PC-3 (cell line): Measurements from ENCODE around the gene PPP2R3A. TPM values are rescaled to one million over a fixed set of nuclear protein-coding genes. Genes with fewer than 3 reads are reported as not detected.
A peak's percentile ranks its signal among the peaks of the same experiment; 100 is the strongest.

Experiments used
- ATAC-seq: fragments of 200-7000 bp; cut with Tn5 transposase; 2 replicates; pipeline ENCODE4 v1.9.1; 2020; ENCODE audit warnings: mild to moderate bottlenecking, moderate library complexity
- BruUV-seq: library from RNA; stranded (reverse); fragments of 400-500 nt; replicated peaks from 2 replicates; lab custom pipeline; 2021; lab: Mats Ljungman, UMichigan
- CTCF ChIA-PET: fragments of 300-600 bp; sonication (Branson Sonifier 250); formaldehyde crosslinking; loops from one replicate; lab custom pipeline; 2022; ENCODE audit warnings: antibody characterized with exemption; lab: Charles Lee
- POLR2A ChIA-PET: fragments of 300-600 bp; sonication (Branson Sonifier 250); formaldehyde crosslinking; loops from one replicate; lab custom pipeline; 2022; ENCODE audit warnings: antibody characterized with exemption; ENCODE audit not compliant: unreplicated experiment; lab: Charles Lee
- DNase-seq: peaks from one replicate; pipeline ENCODE4 v3.0.0-alpha.2; 2015
- H2AFZ ChIP-seq: fragments of 300-600 bp; sonication (generic); 2 replicates; pipeline ENCODE4 v1.6.0; 2016; ENCODE audit warnings: antibody characterized with exemption, low read length
- H3F3A ChIP-seq: fragments of 300-600 bp; sonication (generic); one replicate; pipeline ENCODE4 v1.6.0; 2017; ENCODE audit warnings: antibody characterized with exemption, low read length, control low read depth, mild to moderate bottlenecking; ENCODE audit not compliant: unreplicated experiment
- H3K27ac ChIP-seq: fragments of 300-600 bp; sonication (generic); 2 replicates; pipeline ENCODE4 v1.5.1; 2016; ENCODE audit warnings: mild to moderate bottlenecking, low read length
- H3K27me3 ChIP-seq: fragments of 300-600 bp; sonication (generic); 2 replicates; pipeline ENCODE4 v1.6.1; 2016; ENCODE audit warnings: low read length, mixed read lengths
- H3K36me3 ChIP-seq: fragments of 300-600 bp; sonication (generic); 2 replicates; pipeline ENCODE4 v1.6.1; 2016; ENCODE audit warnings: low read depth, mixed run types, low read length, mixed read lengths
- H3K4me1 ChIP-seq: fragments of 300-600 bp; sonication (generic); 2 replicates; pipeline ENCODE4 v1.5.1; 2016; ENCODE audit warnings: low read length; ENCODE audit not compliant: insufficient read depth
- H3K4me2 ChIP-seq: fragments of 300-600 bp; sonication (generic); 2 replicates; pipeline ENCODE4 v1.6.0; 2016; ENCODE audit warnings: low read length
- H3K4me3 ChIP-seq: fragments of 300-600 bp; sonication (generic); 2 replicates; pipeline ENCODE4 v1.5.1; 2016; ENCODE audit warnings: mild to moderate bottlenecking, low read length, mixed read lengths
- H3K79me2 ChIP-seq: fragments of 300-600 bp; sonication (generic); 2 replicates; pipeline ENCODE4 v1.6.1; 2017; ENCODE audit warnings: low read length, mixed read lengths
- H3K9ac ChIP-seq: fragments of 300-600 bp; sonication (generic); 2 replicates; pipeline ENCODE4 v1.6.0; 2016; ENCODE audit warnings: mild to moderate bottlenecking, low read length
- H3K9me2 ChIP-seq: fragments of 300-600 bp; sonication (generic); replicated peaks from 2 replicates; pipeline ENCODE4 v1.6.1; 2016; ENCODE audit warnings: mixed run types, low read length, mixed read lengths
- H3K9me3 ChIP-seq: fragments of 300-600 bp; sonication (generic); 2 replicates; pipeline ENCODE4 v1.6.1; 2016; ENCODE audit warnings: low read length, mixed read lengths
- H4K20me1 ChIP-seq: fragments of 300-600 bp; sonication (generic); 2 replicates; pipeline ENCODE4 v1.6.1; 2016; ENCODE audit warnings: low read length, mixed read lengths
- EZH2 ChIP-seq: fragments of 300-600 bp; sonication (generic); IDR thresholded peaks from one replicate; pipeline ENCODE4 v1.6.1; 2017; ENCODE audit warnings: antibody characterized with exemption, mild to moderate bottlenecking, low read length; ENCODE audit not compliant: unreplicated experiment
- EZH2phosphoT487 ChIP-seq: fragments of 300-600 bp; sonication (generic); IDR thresholded peaks from 2 replicates; pipeline ENCODE4 v1.6.1; 2018; ENCODE audit warnings: mild to moderate bottlenecking, antibody characterized with exemption, low read length, borderline replicate concordance
- intact Hi-C: fragments of 100-400 bp; cut with micrococcal nuclease; formaldehyde crosslinking; loops from 2 replicates; pipeline ENCODE4 v1.9.0; 2023
- total RNA-seq: library from RNA; depleted of rRNA; stranded (reverse); fragments of >200 nt; gene quantifications from 2 replicates; pipeline ENCODE4 v1.2.3, GENCODE V29; 2014
- TF ChIP-seq, protein P1 (sequence below): fragments of 300-600 bp; sonication (generic); conservative IDR thresholded peaks from 2 replicates; pipeline ENCODE4 v1.5.1; 2017; ENCODE audit warnings: antibody characterized with exemption, low read depth, mild to moderate bottlenecking, low read length

The PPP2R3A gene
- total RNA-seq, 1 experiment from 2014 or later = 12.3 TPM

DNA sequence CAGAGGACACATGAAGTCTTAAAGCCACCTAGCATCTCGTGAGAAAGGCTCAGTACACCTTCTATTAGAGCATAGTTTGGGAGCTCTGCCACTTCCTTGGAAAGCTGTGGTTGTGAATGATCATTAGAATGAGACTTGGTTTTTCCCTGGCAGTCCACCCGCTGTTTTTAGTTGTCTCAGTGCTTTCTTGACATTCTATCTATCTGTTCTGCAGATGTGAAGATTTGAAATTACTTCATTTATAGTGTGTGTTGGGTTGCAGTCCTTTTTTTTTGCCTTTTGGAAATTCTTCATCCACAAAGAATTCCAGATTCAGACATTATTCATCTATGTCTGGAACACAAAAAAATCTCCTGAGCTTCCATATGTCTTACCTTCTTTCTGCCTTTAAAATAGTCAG is 23.7 kb downstream of the PPP2R3A start:
- H3F3A ChIP-seq = peaks cover 4% of the 10 kb centered on the region
- no peaks in the 10 kb centered on the region for H3K27me3 ChIP-seq
- no TSS peak for BruUV-seq
- H3K9ac ChIP-seq = no peak overlapping the region
- 0 out of 2 replicates have a peak, but pooled peaks cover 4% of the 10 kb centered on the region for H3K36me3 ChIP-seq
- DNase-seq (no peak), ATAC-seq (no peak)
- no peak overlapping the region for H2AFZ ChIP-seq
- POLR2A ChIA-PET = no interaction called here
- no peaks in the 10 kb centered on the region for H4K20me1 ChIP-seq
- intact Hi-C loops = no loop called here
- H3K4me3 ChIP-seq = no peak overlapping the region
- CTCF ChIA-PET = no interaction called here
- H3K9me2 ChIP-seq = no peaks in the 10 kb centered on the region
- TF ChIP-seq, protein P1, sequence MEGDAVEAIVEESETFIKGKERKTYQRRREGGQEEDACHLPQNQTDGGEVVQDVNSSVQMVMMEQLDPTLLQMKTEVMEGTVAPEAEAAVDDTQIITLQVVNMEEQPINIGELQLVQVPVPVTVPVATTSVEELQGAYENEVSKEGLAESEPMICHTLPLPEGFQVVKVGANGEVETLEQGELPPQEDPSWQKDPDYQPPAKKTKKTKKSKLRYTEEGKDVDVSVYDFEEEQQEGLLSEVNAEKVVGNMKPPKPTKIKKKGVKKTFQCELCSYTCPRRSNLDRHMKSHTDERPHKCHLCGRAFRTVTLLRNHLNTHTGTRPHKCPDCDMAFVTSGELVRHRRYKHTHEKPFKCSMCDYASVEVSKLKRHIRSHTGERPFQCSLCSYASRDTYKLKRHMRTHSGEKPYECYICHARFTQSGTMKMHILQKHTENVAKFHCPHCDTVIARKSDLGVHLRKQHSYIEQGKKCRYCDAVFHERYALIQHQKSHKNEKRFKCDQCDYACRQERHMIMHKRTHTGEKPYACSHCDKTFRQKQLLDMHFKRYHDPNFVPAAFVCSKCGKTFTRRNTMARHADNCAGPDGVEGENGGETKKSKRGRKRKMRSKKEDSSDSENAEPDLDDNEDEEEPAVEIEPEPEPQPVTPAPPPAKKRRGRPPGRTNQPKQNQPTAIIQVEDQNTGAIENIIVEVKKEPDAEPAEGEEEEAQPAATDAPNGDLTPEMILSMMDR = no peak
- no peak for TF ChIP-seq EZH2
- peaks cover 27% of the 10 kb centered on the region for H3K4me1 ChIP-seq
- no peak overlapping the region for H3K4me2 ChIP-seq
- H3K79me2 ChIP-seq = peaks cover 88% of the 10 kb centered on the region
- no peaks in the 10 kb centered on the region for H3K9me3 ChIP-seq
- H3K27ac ChIP-seq = no peak overlapping the region

DNA sequence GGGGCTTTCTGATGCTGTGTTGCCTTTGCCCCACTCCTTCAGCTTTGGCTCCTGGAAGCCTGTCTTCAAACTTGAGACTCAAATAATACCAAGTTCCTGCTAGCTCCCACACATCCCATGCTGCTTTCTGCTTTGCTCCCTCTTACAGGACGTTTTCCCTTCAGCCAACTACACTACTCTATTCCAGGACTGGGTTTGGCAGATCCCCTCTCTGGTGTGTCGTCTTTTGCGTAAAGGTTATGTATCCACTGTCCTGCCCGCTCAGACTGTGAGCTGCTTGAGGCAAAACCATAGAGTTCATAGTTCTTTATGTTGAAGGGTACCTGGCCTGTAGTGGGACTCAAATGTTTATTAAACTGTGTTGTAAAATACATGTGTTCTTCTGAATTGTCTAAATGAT is 25.4 kb downstream of the PPP2R3A start:
- Histone ChIP-seq H3K27ac (peak overlapping the region; percentile 86; the same call in 1 of the 2 replicates), H2AFZ (no peak overlapping the region), H3K9ac (no peak overlapping the region), H3K9me3 (no peaks in the 10 kb centered on the region), H4K20me1 (no peaks in the 10 kb centered on the region), H3K4me2 (peak overlapping the region; percentile 41; the same call in 1 of the 2 replicates), H3K4me1 (peaks cover 22% of the 10 kb centered on the region), H3K9me2 (no peaks in the 10 kb centered on the region), H3F3A (peaks cover 4% of the 10 kb centered on the region), H3K4me3 (no peak overlapping the region), H3K36me3 (0 out of 2 replicates have a peak, but pooled peaks cover 4% of the 10 kb centered on the region), H3K79me2 (peaks cover 82% of the 10 kb centered on the region), H3K27me3 (no peaks in the 10 kb centered on the region)
- POLR2A ChIA-PET = no interaction called here
- TF ChIP-seq EZH2 = no peak
- TF ChIP-seq EZH2phosphoT487 = no peak
- TF ChIP-seq, protein P1 = no peak
- intact Hi-C loops = loop anchor here (2.0 kb wide), 1 partner anchor 52 kb away; no protein-coding TSS in a partner anchor
- ATAC-seq (no peak), DNase-seq (no peak)
- CTCF ChIA-PET = no interaction called here
- BruUV-seq = no TSS peak

DNA sequence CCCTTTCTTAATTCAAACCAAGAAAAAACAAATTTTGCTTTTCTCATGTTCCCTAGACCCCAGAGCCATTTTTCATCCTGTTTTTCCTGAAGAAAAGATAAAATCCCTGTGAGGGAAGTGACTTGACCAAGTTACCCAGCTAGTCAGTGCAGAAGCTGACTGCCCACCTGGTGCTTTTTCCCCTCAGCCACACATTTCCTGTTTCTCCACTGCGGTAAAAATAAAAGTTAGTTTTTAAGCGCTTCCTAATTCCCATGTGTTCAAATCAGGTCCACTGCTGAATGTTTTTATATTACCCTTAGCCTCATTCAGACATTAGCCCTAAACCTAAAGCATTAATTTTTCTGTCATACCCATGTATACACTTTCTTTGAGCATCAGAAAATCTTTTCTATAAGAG is 26.1 kb downstream of the PPP2R3A start:
- DNase-seq (no peak), ATAC-seq (no peak)
- ChIA-PET POLR2A (no interaction called here), CTCF (no interaction called here)
- intact Hi-C loops = loop anchor here (1.0 to 2.0 kb wide), 2 partner anchors 8 to 51 kb away; no protein-coding TSS in a partner anchor
- Histone ChIP-seq H3K9me2 (no peaks in the 10 kb centered on the region), H3K4me3 (peak overlapping the region; percentile 35; the same call in 1 of the 2 replicates), H2AFZ (no peak overlapping the region), H3K4me2 (peak overlapping the region; percentile 78), H3K27me3 (no peaks in the 10 kb centered on the region), H3K27ac (peak overlapping the region; percentile 86), H3K9ac (peak overlapping the region; percentile 55), H3F3A (peaks cover 4% of the 10 kb centered on the region), H4K20me1 (no peaks in the 10 kb centered on the region), H3K36me3 (0 out of 2 replicates have a peak, but pooled peaks cover 4% of the 10 kb centered on the region), H3K79me2 (peaks cover 82% of the 10 kb centered on the region), H3K4me1 (peaks cover 22% of the 10 kb centered on the region), H3K9me3 (no peaks in the 10 kb centered on the region)
- no TSS peak for BruUV-seq
- TF ChIP-seq EZH2 (no peak), EZH2phosphoT487 (no peak)
- TF ChIP-seq, protein P1 = no peak
